ENCODE results near the gene MTREX.

The MTREX gene

DNA sequence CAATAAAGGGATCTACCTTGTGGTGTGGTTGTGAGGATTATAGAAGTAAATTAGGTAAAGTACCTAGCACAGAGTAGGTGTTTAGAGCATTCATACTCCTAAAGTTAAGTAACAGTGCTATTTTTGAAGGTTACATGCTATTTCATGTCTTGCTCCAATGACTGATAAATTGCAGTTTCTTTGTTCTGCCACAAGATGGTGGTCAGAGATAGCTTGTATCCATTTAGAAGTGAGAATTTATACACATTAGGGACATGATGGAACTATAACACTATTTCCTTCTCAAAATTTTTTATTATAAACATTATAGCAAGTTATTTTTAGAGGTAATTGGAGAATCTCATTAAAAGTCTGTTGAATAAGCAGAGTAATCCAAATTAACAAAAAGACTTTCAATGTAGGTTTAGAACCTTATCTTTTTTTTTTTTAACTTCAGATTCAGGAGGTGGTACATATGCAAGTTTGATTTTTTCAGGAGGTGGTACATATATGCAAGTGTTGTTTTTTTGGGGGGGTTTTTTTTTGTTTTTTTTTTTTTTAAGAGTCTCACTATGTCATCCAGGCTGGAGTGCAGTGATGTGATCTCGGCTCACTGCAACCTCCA, 17.1 kb downstream of the MTREX start:
- DNase-seq (ENCODE audit: low spot score), result peak; percentile 45

DNA sequence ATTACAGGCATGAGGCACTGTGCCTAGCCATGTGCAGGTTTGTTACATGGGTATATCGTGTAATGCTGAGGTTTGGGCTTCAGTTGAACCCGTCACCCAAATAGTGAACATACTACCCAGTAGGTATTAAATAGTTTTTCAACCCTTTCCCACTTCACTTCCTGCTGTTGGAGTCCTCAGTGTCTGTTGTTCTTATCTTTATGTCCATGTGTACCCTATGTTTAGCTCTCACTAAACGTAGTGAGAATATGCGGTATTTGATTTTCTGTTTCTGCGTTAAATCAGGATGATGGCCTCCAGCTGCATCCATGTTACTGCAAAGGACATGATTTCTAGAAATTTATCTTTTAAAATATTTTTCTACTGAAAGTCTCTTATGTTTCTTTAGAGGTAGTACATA, 17.8 kb downstream of the MTREX start:
- DNase-seq (ENCODE audit: low spot score), result no peak

DNA sequence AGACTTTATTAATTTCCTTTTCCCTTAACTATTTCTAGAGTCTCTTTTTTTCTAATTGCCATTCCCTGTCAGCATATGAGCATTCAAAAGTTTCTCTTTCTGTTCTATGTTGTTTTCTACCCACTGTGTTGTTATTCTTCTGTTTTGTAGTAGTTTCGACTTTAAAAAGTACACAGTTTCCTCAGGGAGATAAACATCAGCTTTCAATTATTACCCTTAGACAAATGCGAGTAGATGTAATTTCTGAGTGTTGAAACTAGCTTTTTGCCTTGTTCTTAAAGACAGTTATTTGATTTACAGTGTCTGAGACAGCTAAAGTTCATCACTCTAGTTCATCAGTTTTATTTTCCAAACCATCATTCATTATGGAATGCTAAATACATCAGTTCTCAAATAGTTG, 19.5 kb downstream of the MTREX start:
- DNase-seq (ENCODE audit: low spot score), result no peak

DNA sequence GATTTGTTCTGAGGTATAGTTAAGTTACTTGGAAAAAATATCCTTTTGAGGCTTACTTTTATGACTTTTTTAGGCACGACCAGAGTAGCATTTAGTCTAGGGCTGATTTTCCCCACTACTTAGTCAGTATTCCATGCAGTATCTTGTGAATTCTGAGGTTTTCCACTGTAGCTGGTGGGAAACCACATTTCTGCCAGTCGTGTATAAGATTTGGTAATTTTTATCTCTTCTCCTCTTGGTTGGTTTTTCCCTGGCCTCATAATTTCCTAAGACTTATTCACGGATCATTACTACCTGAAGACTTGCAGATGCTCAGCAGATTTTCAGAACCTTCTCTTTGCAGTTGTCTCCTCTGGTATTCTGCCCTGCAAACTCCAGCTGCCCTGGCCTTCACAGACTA, 23.5 kb downstream of the MTREX start:
- DNase-seq (ENCODE audit: low spot score), result no peak

DNA sequence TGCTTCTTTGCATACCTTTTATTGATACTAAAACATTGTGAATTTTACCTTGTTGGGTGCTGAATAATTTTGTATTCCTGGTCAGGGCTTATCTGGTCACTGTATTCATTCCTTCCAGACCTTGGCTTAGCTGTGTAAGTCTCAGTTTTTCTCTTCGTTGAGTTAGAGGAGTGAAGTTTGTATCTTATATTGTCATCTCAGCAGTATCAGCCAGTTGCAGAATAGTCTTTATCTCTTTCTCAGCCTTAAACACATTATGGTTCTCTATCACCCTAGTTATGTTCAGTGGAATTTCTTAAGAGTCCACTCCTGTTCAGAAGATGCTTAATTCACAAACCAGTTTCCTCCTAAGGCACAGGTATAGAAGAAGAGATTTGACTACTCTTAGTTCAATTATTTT, 25.2 kb downstream of the MTREX start:
- no peak for DNase-seq (ENCODE audit: low spot score)

DNA sequence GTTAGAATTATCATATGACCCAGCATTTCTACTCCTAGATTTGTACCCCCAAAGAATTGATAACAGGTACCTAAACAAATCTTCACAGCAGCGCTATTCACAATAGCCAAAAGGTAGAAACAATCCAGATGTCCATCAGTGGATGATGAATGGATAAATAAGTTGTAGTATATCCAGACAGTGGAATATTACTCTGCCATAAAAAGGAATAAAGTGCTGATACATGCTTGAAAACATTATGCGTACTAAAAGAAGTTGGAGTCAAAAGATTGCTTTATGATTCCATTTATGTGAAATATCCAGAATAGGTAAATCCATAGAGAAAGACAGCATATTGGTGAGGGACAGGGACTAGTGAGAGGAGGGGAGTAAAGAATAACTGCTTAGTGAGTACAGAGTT, 26.0 kb downstream of the MTREX start:
- no peak for DNase-seq (ENCODE audit: low spot score)

DNA sequence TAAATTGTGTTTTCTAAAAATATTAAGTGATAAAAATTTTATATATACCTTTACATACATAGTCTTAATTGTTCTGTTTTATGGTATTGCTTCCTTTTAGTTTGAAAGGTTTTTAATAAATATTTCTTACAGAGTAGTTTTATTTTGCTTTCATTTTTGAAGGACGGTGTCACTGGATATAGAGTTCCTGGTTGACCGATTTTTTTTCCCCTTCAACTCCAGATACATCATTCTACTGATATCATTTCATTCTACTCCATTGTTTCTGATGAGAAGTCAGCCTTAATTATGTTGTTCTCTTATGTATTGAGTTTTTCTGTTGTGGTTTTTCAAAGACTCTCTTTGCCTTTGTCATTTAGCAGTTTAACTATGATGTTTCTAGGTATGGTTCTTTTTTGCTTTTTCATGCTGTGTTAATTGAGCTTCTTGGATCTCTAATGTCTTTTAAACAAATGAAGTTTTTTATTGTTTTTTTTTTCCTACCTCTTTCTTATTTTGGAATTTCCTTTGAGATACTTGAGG, 30.4 kb downstream of the MTREX start:
- no peak for DNase-seq (ENCODE audit: low spot score)

DNA sequence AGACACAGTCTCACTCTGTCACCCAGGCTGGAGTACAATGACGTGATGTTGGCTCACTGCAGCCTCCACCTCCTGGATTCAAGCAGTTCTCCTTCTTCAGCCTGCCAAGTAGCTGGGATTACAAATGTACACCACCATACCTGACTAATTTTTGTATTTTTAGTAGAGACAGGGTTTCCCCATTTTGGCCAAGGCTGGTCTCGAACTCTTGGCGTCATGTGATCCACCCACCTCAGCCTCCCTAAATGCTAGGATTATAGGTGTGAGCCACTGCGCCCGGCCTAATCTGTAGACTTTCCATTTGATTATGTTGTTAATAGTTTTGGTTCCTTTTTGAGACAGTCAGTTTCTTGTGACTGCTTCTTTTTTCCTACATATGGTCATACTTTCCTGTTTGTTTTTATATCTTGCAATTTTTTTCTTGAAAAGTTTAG, 31.0 kb downstream of the MTREX start:
- no peak for DNase-seq (ENCODE audit: low spot score)

DNA sequence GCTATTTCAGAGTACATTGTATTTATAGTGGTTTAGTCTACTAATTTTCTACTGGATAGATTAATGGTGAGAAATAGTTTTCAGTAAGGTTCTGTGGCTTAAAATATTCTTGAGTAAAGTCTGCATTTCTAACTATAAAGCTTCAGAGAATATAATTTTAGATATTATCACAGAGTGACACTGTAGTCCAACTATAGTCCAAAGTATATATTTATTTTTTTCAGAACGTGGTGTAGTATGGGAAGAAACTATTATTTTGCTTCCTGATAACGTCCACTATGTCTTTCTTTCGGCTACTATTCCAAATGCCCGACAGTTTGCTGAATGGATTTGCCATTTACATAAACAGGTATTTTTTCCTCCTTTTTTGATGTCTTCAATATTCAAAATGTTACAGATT, 35.3 kb downstream of the MTREX start:
- DNase-seq (ENCODE audit: low spot score), result no peak

DNA sequence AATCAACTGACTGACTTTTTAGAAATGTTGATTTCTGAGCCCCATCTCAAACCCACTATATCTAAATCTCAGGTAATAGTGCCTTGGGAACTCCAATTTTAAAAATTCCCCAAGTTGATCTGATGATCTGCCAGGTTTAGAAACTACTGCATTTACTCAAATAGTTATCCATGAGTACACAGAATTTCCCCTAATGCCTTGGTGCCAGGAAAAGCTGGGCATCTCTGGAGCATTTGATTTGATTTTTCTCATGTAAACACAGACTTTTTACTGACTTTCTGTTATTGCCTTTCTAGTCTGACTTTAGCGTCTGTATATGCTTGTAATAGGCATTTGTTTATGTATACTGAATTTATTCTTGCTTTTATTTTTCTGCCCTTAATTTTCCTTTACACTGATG, 35.8 kb downstream of the MTREX start:
- DNase-seq (ENCODE audit: low spot score), result no peak

DNA sequence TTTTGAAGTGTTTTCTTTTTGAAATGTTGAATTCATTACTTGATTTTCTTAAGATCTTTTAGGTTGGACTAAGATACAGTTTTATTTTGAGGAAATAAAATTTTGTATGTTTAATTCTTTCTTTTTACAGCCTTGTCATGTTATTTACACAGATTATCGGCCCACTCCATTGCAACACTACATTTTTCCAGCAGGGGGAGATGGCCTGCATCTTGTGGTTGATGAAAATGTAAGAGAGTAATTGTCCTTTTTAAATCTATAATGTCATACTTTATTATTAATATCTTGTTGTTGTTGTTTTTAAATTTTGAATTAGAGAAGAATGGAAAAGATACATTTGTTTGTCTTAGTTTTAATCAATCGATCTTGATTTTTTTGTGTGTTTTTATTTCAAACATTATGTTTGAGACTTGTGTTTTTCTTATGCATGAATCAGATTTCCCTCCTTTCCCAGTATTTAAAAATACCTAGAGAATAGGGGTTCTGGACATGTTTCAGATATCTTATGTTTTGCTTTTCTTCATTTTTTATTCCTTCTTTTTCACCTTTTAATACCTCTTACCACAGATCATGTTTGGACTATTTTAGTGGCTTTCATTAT, 36.7 kb downstream of the MTREX start:
- DNase-seq (ENCODE audit: low spot score), result peak; percentile 57

DNA sequence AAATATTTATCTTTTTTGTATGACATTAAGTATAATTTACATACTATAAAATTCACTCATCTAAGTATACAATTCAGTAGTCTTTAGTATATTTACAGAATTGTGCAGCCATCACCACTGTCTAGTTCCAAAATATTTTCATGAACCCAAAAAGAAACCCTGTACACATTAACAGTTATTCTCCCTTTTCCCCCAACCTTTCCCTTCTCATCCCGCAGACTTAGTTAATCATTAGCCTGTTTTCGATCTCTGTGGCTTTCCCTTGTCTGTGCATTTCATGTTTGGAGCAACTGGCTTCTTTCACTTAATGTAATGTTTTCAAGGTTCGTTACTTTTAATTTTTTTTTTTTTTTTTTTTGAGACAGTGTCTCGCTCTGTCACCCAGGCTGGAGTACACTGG, 37.5 kb downstream of the MTREX start:
- DNase-seq (ENCODE audit: low spot score), result no peak

DNA sequence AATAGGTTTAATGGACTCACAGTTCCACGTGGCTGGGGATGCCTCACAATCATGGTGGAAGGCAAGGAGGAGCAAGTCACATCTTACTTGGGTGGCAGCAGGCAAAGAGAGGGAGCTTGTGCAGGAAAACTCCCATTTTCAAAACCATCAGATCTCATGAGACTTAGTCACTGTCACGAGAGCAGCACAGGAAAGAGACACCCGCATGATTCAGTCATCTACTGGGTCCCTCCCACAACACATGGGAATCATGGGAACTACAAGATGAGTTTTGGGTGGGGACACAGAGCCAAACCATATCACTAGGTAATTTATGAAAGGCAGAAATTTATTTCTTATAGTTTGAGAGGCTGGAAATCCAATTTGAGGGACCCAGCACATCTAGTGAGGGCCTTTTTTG, 40.0 kb downstream of the MTREX start:
- DNase-seq (ENCODE audit: low spot score), result no peak

DNA sequence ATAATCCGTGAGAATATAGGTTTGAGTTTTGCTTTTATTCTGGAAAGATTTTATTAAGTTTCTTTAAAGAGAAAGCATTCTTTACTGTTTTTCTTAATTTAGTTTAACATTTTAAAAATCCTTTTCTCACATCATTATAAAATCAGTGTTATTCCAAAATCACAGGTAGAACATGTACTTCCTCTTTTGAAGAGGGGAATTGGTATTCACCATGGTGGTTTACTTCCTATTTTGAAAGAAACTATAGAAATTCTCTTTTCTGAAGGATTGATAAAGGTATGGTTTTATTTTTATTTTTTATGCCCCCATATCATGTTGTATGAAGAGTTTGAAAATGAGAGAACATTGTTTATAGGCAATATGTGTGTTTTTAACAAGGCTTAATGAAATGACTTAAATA, 43.0 kb downstream of the MTREX start:
- DNase-seq (ENCODE audit: low spot score), result no peak

DNA sequence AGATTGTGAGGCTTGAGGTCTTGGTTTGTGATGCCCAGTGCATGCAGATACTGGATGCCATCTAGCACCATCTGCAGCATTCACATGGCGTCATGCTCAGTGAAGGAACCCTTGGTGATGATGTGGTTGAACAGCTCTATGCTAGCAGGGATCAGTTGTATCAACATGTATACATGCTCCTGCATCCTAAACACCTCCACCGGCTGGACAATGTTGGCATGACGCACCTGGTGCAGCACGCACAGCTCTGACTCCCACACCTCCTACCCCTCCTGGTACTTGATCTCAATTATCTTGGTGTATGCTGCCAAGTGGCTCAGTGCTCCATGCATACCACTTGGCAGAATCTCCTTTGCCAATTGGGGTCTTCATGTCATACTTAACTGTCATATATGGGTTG, 49.1 kb downstream of the MTREX start:
- no peak for DNase-seq (ENCODE audit: low spot score)

DNA sequence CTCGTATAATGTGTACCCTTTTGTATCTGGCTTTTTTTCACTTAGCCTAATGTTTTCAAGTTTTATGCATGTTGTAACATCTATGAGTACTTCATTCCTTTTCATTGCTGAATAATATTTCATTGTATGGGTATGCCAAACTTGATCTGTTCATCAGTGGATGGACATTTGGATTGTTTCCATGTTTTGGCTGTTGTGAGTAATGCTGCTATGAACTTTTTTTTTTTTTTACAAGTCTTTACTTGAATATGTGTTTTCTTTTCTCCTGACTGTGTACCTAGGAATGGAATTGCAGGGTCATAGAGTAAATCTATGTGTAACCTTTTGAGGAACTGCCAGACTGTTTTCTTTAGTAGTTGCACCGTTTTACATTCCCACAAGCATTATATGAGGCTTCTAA, 52.4 kb downstream of the MTREX start:
- no peak for DNase-seq (ENCODE audit: low spot score)

DNA sequence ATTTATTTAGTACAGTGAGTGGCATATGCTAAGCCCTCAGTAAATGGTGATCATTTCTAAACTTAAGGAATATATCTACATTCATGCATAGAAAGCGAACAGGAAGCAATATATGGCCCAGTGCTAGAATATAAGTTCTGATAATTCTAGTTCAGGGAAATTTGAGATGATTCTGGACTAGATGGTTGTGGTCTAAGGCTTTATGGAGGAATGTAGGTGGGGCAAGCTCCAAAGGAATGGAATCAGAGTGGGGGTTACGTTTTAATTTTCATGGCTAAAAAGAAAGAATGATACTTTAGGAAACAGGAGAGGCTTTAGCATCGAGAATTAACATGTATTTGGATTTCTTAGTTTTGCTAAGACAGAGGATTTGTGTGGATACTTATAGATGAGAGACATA, 56.1 kb downstream of the MTREX start:
- peak; percentile 20 for DNase-seq (ENCODE audit: low spot score)

DNA sequence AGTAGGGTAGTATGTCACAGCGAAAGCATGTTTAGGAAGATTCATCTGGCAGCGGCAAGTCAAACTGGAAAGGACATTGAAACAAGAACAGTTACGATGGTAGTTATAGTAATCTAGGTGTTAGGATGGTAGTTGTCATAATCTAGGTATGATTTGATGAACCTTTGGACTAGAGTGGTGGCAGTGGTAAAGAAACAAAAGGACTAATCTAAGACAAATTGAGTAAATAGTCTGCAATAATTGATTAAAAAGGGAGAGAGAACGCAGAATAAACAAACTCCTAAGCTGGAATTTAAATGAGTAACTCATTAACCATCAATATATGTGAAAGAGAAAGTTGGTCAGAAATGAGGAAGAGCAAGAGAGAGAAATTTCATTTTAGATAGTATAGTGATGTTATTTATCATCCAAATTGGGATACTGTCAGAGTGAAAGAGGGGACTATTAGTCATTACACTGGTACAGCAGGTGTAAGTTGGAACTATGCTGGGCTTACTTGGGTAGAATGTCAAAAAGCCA, 56.8 kb downstream of the MTREX start:
- no peak for DNase-seq (ENCODE audit: low spot score)

DNA sequence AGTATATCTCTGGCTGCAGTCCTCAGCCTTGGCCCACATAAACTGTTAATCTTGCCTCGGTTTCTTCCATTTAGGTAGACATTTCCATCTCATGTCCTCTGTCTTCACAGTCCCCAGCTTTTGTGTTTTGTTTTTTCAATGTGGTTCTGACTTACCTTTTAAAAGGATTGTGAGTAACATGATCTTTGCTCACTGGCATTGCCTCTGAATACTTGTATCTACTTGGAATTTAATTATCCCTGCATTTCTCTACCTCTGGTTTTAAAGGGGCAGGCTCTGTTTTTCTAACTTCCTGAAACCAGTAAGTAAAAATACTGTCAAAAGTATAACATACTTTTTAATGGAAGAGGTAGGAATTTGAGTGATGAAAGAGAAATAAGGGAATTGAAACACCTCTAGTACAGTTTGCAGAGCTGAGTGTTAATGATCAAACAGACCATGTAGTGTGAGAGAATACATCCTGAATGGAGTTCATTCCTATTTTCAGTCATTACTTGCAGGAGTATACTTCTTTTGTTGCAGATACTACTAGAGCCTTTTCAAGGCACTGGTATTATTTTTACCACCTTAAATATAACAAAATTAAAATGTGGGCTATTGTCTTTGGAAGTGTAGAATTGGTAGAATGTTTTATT, 62.6 kb downstream of the MTREX start:
- no peak for DNase-seq (ENCODE audit: low spot score)

DNA sequence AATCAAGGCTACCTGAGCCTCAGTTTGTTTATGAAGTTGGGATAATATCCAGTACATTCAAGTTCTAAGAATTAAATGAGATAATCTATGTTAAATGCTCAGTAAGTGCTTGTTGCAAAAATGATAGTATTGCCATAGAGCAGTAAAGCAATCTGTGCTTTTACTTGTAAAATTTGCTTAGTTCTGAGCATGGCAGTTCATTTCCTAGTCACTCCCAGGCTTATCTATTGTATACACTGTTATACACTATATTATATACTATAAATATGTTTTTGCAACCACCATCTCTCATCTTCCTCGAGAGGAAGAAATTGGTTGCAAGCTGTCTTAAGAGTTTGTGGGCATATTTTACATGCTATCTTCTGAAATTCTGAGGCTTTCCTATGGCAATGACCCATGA, 63.4 kb downstream of the MTREX start:
- no peak for DNase-seq (ENCODE audit: low spot score)

DNA sequence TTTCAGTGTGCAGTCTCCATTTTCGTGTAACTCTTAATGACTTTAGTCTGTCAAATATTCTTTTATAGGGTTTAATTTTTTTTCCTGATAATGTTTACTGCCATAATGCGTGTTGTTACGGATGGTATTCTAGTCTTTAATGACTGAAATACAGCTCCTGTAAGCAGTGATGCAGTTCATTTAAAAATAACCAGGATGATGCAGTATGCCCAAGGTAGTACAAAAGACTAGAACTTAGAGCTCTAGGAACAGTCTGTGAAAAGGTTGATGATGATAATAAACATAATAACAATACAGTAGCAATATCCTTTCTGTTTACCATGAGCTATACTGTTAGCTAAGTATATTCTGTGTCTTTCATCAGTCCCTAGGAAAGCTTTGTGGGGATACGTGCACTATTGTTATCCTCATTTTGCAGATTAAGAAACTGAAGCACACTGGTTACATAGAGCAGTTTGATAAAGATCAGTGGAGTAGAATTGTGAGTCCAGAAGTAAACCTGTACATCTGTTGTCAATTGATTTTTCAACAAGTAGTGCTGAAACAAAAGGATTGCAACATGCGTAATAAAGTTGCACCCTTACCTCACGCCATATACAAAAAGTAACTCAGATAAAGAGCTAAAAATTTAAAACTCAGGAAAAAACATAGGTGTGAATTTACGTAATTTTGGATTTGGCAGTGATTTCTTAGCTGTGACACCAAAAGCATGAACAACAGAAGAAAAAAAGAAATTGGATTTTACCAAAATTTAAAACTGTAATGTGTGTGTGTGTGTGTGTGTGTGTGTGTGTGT, 64.5 kb downstream of the MTREX start:
- no peak for DNase-seq (ENCODE audit: low spot score)

DNA sequence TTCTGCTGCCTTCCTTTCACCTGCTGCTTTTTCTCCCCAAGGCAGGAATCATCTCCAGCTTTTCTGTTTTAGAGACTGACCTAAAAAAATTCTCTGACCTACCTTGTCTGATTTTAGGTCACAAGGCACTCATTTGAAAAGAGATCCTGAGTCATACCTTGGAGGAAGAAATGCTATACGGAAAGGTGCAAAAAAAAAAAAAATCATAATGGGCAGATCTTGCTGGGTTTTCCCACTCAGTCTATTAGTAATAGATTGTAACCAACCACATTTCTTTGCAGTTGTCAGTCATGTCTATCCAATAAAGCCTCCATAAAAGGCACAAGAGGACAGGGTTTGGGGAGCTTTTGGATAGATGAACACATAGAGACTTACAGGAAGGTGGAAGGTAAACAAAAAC, 70.0 kb downstream of the MTREX start:
- DNase-seq (ENCODE audit: low spot score), result no peak

DNA sequence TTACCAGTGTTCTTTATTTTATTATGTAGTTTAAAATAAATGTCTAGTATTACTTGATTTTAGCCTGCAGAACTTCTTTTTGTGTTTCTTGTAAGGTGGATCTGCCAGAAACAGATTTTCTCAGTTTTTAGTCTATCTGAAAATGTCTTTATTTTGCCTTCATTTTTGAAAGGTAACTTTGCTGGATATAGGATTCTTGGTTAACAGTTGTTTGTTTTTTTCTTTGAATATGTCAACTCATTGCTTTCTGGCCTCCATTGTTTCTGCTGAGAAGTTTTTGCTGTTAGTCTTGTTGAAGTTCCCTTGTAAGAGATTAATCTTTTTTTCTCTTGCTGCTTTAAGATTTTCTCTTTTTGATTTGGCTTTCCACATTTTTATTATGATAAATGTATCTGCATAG, 75.5 kb downstream of the MTREX start:
- DNase-seq (ENCODE audit: low spot score), result no peak

All from AG20443 (cell line).